ENCODE results near the gene ZNRF2. TPM values are rescaled to one million over a fixed set of nuclear protein-coding genes. Genes with fewer than 3 reads are reported as not detected.

Gene ZNRF2
- total RNA-seq, 1 experiment from 2014 or later: 24.7 TPM

DNA sequence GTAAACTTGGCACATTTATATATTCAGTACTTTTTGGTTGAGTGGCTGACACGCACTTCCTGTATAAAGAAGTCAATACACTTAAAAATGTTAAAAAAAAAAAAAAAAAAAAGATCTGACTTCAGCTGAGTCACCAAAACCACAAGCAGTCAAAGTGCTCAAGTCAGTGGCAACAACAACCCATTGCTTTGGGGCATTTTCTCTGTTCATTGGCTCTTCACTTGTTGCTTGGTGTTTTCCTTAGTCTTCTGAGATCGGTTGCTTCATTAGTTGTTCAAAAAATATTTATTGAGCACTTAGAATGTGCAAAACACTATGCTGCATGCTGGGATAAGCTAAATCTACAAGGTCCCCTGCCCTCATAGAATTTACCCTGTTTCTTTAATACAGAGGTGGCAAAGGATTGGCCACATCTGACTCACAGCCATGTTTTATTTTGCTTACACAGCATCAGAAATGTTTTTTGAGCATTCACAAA is 63.7 kb downstream of the ZNRF2 start:
- Histone ChIP-seq H3K9me3 (ENCODE audit: insufficient read depth, low read depth) (no peaks in the 10 kb centered on the region), H3K4me3 (peak overlapping the region; percentile 13; the same call in 1 of the 2 replicates), H3K9me2 (ENCODE audit: insufficient read depth) (no peaks in the 10 kb centered on the region), H3K36me3 (ENCODE audit: low read depth) (no peaks in the 10 kb centered on the region), H4K20me1 (ENCODE audit: insufficient read depth) (no peaks in the 10 kb centered on the region), H3K27ac (peak overlapping the region; percentile 81), H3K4me2 (peak overlapping the region; percentile 61), H2AFZ (no peak overlapping the region), H3K4me1 (replicated peaks; ENCODE audit: insufficient read depth) (peaks cover 37% of the 10 kb centered on the region), H3K27me3 (ENCODE audit: insufficient read depth, low read depth) (no peaks in the 10 kb centered on the region), H3F3A (ENCODE audit: insufficient read depth, low read depth) (peaks cover 26% of the 10 kb centered on the region), H3K79me2 (ENCODE audit: low read depth) (peaks cover 75% of the 10 kb centered on the region)
- intact Hi-C loops (cut with micrococcal nuclease; ENCODE audit: unreplicated experiment): loop anchor here (1.0 kb wide), 3 partner anchors 58 to 182 kb away; partner anchors contain the start of gene ZNRF2
- POLR2A ChIA-PET (ENCODE audit: unreplicated experiment): interaction anchor here (0.6 kb wide), 1 partner anchor 10 kb away, joined by 3 read pairs; no protein-coding TSS in a partner anchor
- no peak for TF ChIP-seq EZH2 (IDR thresholded peaks at IDR 0.05; ENCODE audit: low read depth)
- TF ChIP-seq, protein P1, sequence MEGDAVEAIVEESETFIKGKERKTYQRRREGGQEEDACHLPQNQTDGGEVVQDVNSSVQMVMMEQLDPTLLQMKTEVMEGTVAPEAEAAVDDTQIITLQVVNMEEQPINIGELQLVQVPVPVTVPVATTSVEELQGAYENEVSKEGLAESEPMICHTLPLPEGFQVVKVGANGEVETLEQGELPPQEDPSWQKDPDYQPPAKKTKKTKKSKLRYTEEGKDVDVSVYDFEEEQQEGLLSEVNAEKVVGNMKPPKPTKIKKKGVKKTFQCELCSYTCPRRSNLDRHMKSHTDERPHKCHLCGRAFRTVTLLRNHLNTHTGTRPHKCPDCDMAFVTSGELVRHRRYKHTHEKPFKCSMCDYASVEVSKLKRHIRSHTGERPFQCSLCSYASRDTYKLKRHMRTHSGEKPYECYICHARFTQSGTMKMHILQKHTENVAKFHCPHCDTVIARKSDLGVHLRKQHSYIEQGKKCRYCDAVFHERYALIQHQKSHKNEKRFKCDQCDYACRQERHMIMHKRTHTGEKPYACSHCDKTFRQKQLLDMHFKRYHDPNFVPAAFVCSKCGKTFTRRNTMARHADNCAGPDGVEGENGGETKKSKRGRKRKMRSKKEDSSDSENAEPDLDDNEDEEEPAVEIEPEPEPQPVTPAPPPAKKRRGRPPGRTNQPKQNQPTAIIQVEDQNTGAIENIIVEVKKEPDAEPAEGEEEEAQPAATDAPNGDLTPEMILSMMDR (conservative IDR thresholded peaks at IDR 0.05): no peak
- DNase-seq: peak; percentile 56 to 95
- CTCF ChIA-PET: interaction anchor here (0.6 kb wide), 2 partner anchors 59 to 63 kb away, joined by 3 to 4 read pairs; partner anchors contain the start of gene ZNRF2
- no TSS peak for BruUV-seq (replicated peaks)

DNA sequence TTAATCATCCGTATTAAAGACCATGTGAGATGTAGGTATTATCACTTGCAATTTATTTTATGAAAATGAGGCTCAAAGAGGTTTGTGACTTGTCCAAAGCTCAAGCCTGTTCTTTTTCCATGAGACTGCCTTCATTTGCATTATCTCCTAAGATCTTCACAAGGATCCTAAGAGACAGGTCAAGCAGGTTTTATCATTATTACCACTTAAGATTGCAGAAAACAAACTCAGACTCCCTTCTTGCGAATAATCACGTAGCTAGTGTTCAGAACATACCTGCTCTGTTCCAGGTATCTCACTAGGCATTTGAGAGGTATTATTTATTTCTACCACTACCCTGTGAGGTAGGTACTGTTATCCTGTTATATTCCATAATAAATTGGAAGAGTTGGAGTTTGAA is 64.8 kb downstream of the ZNRF2 start:
- intact Hi-C loops (cut with micrococcal nuclease; ENCODE audit: unreplicated experiment): no loop called here
- TF ChIP-seq, protein P1 (conservative IDR thresholded peaks at IDR 0.05): no peak
- no peak for TF ChIP-seq EZH2 (IDR thresholded peaks at IDR 0.05; ENCODE audit: low read depth)
- no TSS peak for BruUV-seq (replicated peaks)
- Histone ChIP-seq H3K79me2 (ENCODE audit: low read depth) (peaks cover 80% of the 10 kb centered on the region), H3K36me3 (ENCODE audit: low read depth) (no peaks in the 10 kb centered on the region), H3K9me2 (ENCODE audit: insufficient read depth) (no peaks in the 10 kb centered on the region), H3K4me1 (replicated peaks; ENCODE audit: insufficient read depth) (peaks cover 37% of the 10 kb centered on the region), H3K4me3 (0 out of 2 replicates have a peak overlapping the region, but pooled peaks have one; percentile 13), H3K27me3 (ENCODE audit: insufficient read depth, low read depth) (no peaks in the 10 kb centered on the region), H3K27ac (peak overlapping the region; percentile 81), H3K4me2 (peak overlapping the region; percentile 61), H3K9me3 (ENCODE audit: insufficient read depth, low read depth) (no peaks in the 10 kb centered on the region), H3F3A (ENCODE audit: insufficient read depth, low read depth) (peaks cover 26% of the 10 kb centered on the region), H2AFZ (no peak overlapping the region), H4K20me1 (ENCODE audit: insufficient read depth) (no peaks in the 10 kb centered on the region)
- peak in 1 of 2 experiments; percentile 71 for DNase-seq
- ChIA-PET POLR2A (ENCODE audit: unreplicated experiment) (interaction anchor here (0.7 kb wide), 1 partner anchor 187 kb away, joined by 3 read pairs; no protein-coding TSS in a partner anchor), CTCF (interaction anchor here (0.7 kb wide), 1 partner anchor 48 kb away, joined by 3 read pairs; no protein-coding TSS in a partner anchor)

DNA sequence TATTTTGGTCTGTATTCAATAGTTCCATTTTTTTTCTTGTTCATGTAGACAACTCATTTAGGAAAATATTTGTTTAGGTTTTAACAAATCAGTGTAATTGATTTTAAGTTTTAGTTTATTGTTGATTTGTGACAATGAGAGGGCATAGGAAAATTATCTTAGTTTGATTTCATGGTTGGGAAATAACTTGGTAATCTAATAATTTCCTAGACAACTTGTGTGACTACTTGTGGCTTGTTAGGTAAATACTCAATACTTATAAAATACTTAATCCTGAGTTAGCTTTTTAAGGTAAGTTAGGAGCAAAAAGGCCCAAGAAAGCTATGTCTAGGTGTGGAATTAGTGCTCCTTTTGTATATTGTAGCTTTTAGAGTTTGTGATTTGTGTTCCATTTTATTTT is 65.4 kb downstream of the ZNRF2 start:
- no peak for TF ChIP-seq EZH2 (IDR thresholded peaks at IDR 0.05; ENCODE audit: low read depth)
- TF ChIP-seq, protein P1 (conservative IDR thresholded peaks at IDR 0.05): no peak
- Histone ChIP-seq H3K4me1 (replicated peaks; ENCODE audit: insufficient read depth) (peaks cover 37% of the 10 kb centered on the region), H3K27ac (peak overlapping the region; percentile 81), H3K27me3 (ENCODE audit: insufficient read depth, low read depth) (no peaks in the 10 kb centered on the region), H4K20me1 (ENCODE audit: insufficient read depth) (no peaks in the 10 kb centered on the region), H3K4me3 (no peak overlapping the region), H2AFZ (no peak overlapping the region), H3K9me3 (ENCODE audit: insufficient read depth, low read depth) (no peaks in the 10 kb centered on the region), H3K79me2 (ENCODE audit: low read depth) (peaks cover 80% of the 10 kb centered on the region), H3K4me2 (peak overlapping the region; percentile 61), H3K36me3 (ENCODE audit: low read depth) (no peaks in the 10 kb centered on the region), H3K9me2 (ENCODE audit: insufficient read depth) (no peaks in the 10 kb centered on the region), H3F3A (ENCODE audit: insufficient read depth, low read depth) (peaks cover 26% of the 10 kb centered on the region)
- no TSS peak for BruUV-seq (replicated peaks)
- intact Hi-C loops (cut with micrococcal nuclease; ENCODE audit: unreplicated experiment): no loop called here
- ChIA-PET POLR2A (ENCODE audit: unreplicated experiment) (interaction anchor here (0.7 kb wide), 1 partner anchor 178 kb away, joined by 4 read pairs; no protein-coding TSS in a partner anchor), CTCF (interaction anchor here (0.7 kb wide), 1 partner anchor 47 kb away, joined by 3 read pairs; no protein-coding TSS in a partner anchor)
- no peak for DNase-seq

All from PC-9 (cell line).